Activated T-helper 1 cell treated with anti-CD3 and anti-CD28 coated beads, Interleukin-2, amount 50 U/mL, for 16 hours (primary cell): ENCODE measurements around the gene CAMK2A.
"Not testable (repeated sequence)": the region's sequence is repeated elsewhere in the genome, so short reads cannot be mapped to it uniquely, and the experiment has no call there.

Experiments
- DNase-seq, 2 donors: peaks; one replicate each; pipeline ENCODE4 v3.0.0-alpha.2; 2020; ENCODE audit warnings: low read depth in 1 of 2, low spot score in 1 of 2

The CAMK2A gene

GRCh38 chr5:150255659-150256409 is 33.7 kb downstream of the CAMK2A start:
- no peak for DNase-seq

- DNase-seq = no peak
Observed at GRCh38 chr5:150254774-150255173, 34.8 kb downstream of the CAMK2A start.

GRCh38 chr5:150254363-150254762 is 35.2 kb downstream of the CAMK2A start:
- no peak for DNase-seq

- DNase-seq = no peak
Observed at GRCh38 chr5:150253416-150254208, 36.0 kb downstream of the CAMK2A start.

GRCh38 chr5:150252489-150252888 is 37.1 kb downstream of the CAMK2A start:
- DNase-seq = no peak

GRCh38 chr5:150251504-150251903 is 38.1 kb downstream of the CAMK2A start:
- no peak for DNase-seq

GRCh38 chr5:150249744-150250143 is 39.8 kb downstream of the CAMK2A start:
- DNase-seq = no peak

GRCh38 chr5:150248946-150249345 is 40.6 kb downstream of the CAMK2A start:
- no peak for DNase-seq

- DNase-seq = not testable (repeated sequence)
Observed at GRCh38 chr5:150248493-150248892, 41.1 kb downstream of the CAMK2A start.

- DNase-seq = no peak
Observed at GRCh38 chr5:150247726-150248125, 41.8 kb downstream of the CAMK2A start.

GRCh38 chr5:150246835-150247234 is 42.7 kb downstream of the CAMK2A start:
- no peak for DNase-seq

- no peak for DNase-seq
Observed at GRCh38 chr5:150246429-150246828, 43.1 kb downstream of the CAMK2A start.

GRCh38 chr5:150245808-150246207 is 43.8 kb downstream of the CAMK2A start:
- DNase-seq = no peak

- DNase-seq = no peak
Observed at GRCh38 chr5:150245111-150245789, 44.3 kb downstream of the CAMK2A start.

GRCh38 chr5:150244209-150244608 is 45.4 kb downstream of the CAMK2A start:
- no peak for DNase-seq

GRCh38 chr5:150243590-150243989 is 46.0 kb downstream of the CAMK2A start:
- no peak for DNase-seq

- no peak for DNase-seq
Observed at GRCh38 chr5:150242251-150242894, 47.2 kb downstream of the CAMK2A start.

GRCh38 chr5:150241298-150242160 is 48.0 kb downstream of the CAMK2A start:
- DNase-seq = no peak

- no peak for DNase-seq
Observed at GRCh38 chr5:150239794-150240122, 49.8 kb downstream of the CAMK2A start.

GRCh38 chr5:150239099-150239793 is 50.3 kb downstream of the CAMK2A start:
- DNase-seq = no peak
